Measurements from ENCODE around the gene PLSCR4.

- TF ChIP-seq POLR2A (IDR thresholded peaks at IDR 0.05; ENCODE audit: control extremely low read depth in 1 of 2, low read depth in 2 of 2, low read length in 2 of 2) (no peak), CTCF (IDR thresholded peaks at IDR 0.05; ENCODE audit: control extremely low read depth in 1 of 3, insufficient read depth in 1 of 3, low read depth in 1 of 3, low read length in 3 of 3) (no peak)
These were observed 98.1 kb downstream of the PLSCR4 start for GRCh38 chr3:146152834-146153233.
